ENCODE measurements around the gene SLC36A3.
"Not testable (repeated sequence)": the region's sequence is repeated elsewhere in the genome, so short reads cannot be mapped to it uniquely, and the experiment has no call there.

SLC36A3 gene

DNA sequence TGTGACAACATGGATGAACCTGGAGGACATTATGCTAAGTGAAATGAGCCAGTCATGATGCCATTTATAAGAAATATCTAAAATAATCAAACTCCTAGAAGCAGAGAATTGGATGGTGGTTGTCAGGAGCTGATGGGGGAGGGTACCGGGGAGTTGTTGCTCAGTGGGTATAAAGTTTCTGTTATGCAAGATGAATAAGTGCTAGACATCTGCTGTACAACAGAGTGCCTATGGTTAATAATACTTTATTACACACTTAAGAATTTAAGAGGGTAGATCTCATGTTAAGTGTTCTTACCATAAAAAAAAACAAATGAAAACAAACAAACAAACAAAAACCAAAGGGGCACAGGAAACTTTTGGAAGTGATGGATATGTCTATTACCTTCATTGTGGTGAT is 66.7 kb downstream of the SLC36A3 start:
- Histone ChIP-seq H3F3A (ENCODE audit: insufficient read depth, low read length) (no peaks in the 10 kb centered on the region; the same call in 1 of the 2 replicates), H3K9me3 (ENCODE audit: low read length) (no peaks in the 10 kb centered on the region), H3K79me2 (ENCODE audit: insufficient read depth, low read length) (no peaks in the 10 kb centered on the region), H4K20me1 (ENCODE audit: insufficient read depth, low read length) (no peaks in the 10 kb centered on the region), H3K9me2 (ENCODE audit: low read depth, low read length) (no peaks in the 10 kb centered on the region), H3K4me1 (ENCODE audit: insufficient read depth, low read length, severe bottlenecking) (peaks cover 79% of the 10 kb centered on the region), H3K36me3 (ENCODE audit: insufficient read depth, low read length) (peaks cover 5% of the 10 kb centered on the region; the same call in 1 of the 2 replicates), H3K27ac (ENCODE audit: low read depth, low read length, poor library complexity, severe bottlenecking) (peak overlapping the region; percentile 90), H3K4me2 (ENCODE audit: low read length) (no peak overlapping the region), H3K4me3 (ENCODE audit: low read depth, low read length, poor library complexity, severe bottlenecking) (no peak overlapping the region), H3K9ac (ENCODE audit: low read length) (no peak overlapping the region), H3K27me3 (ENCODE audit: insufficient read depth, low read length) (no peaks in the 10 kb centered on the region), H2AFZ (ENCODE audit: low read length) (no peak overlapping the region)
- TF ChIP-seq, protein P1, sequence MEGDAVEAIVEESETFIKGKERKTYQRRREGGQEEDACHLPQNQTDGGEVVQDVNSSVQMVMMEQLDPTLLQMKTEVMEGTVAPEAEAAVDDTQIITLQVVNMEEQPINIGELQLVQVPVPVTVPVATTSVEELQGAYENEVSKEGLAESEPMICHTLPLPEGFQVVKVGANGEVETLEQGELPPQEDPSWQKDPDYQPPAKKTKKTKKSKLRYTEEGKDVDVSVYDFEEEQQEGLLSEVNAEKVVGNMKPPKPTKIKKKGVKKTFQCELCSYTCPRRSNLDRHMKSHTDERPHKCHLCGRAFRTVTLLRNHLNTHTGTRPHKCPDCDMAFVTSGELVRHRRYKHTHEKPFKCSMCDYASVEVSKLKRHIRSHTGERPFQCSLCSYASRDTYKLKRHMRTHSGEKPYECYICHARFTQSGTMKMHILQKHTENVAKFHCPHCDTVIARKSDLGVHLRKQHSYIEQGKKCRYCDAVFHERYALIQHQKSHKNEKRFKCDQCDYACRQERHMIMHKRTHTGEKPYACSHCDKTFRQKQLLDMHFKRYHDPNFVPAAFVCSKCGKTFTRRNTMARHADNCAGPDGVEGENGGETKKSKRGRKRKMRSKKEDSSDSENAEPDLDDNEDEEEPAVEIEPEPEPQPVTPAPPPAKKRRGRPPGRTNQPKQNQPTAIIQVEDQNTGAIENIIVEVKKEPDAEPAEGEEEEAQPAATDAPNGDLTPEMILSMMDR (IDR thresholded peaks at IDR 0.05; ENCODE audit: low read length), result no peak
- TF ChIP-seq EZH2 (IDR thresholded peaks at IDR 0.05; ENCODE audit: borderline replicate concordance, low read length), result no peak

DNA sequence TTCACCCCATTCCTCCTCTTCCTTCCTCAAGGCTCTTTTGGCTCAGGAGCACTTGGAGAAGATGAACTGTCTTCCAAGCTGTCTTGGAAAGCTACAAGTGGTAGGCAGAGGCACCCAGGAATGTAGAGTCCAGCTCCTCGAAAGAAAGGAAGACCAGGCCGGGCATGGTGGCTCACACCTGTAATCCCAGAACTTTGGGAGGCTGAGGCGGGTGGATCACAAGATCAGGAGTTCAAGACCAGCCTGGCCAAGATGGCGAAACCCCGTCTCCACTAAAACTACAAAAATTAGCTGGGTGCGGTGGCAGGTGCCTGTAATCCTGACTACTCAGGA is 68.4 kb downstream of the SLC36A3 start:
- not testable (repeated sequence) for H2AFZ ChIP-seq (ENCODE audit: low read length); H3K9me3 ChIP-seq (ENCODE audit: low read length); H3F3A ChIP-seq (ENCODE audit: insufficient read depth, low read length); H3K9me2 ChIP-seq (ENCODE audit: low read depth, low read length); H3K79me2 ChIP-seq (ENCODE audit: insufficient read depth, low read length); H4K20me1 ChIP-seq (ENCODE audit: insufficient read depth, low read length); H3K36me3 ChIP-seq (ENCODE audit: insufficient read depth, low read length); H3K27me3 ChIP-seq (ENCODE audit: insufficient read depth, low read length)
- peak overlapping the region; percentile 37 for H3K4me3 ChIP-seq (ENCODE audit: low read depth, low read length, poor library complexity, severe bottlenecking)
- H3K9ac ChIP-seq (ENCODE audit: low read length), result peak overlapping the region; percentile 70
- peaks cover 72% of the 10 kb centered on the region for H3K4me1 ChIP-seq (ENCODE audit: insufficient read depth, low read length, severe bottlenecking)
- H3K4me2 ChIP-seq (ENCODE audit: low read length), result peak overlapping the region; percentile 61
- peak overlapping the region; percentile 95 for H3K27ac ChIP-seq (ENCODE audit: low read depth, low read length, poor library complexity, severe bottlenecking)

DNA sequence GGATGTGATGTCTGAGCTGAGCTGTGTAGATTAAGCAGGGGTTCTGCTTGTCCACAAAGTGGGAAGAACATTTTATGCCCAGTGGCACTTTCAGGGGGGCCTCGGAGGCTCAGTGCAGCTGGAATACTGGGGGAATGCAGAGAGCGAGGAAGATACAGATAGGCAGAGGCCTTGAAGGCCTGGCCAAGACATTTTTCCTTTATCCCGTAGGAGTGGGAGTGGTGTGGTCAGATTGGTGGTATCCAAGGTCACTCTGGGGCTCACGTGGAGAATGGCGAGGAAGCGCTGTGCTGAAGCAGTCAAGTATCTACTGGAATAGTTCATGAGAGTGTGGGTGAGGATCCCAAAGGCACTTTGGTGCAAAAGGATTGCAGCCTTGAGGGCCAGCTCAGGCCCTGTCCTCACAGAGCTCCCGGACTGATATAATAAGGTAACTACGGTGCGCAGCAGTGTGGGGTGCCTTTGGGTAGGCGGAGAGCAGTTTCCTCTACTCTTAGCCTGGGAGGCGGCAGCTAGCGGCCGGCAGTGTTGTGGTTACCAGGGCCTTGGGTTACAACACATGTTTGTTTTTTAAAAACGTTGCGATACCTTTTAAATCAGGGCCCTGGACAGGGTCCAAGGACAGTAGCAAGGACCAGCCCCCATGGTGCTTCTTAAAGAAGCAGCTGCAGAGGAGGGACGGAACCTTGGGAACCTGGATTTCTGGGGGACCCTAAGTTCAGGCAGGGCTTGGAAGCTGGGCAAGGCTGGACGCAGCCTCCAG is 68.9 kb downstream of the SLC36A3 start:
- no peaks in the 10 kb centered on the region for H3K27me3 ChIP-seq (ENCODE audit: insufficient read depth, low read length)

More for the DNA sequence above, 68.9 kb downstream of the SLC36A3 start:
- H3K4me1 ChIP-seq (ENCODE audit: insufficient read depth, low read length, severe bottlenecking), result peaks cover 71% of the 10 kb centered on the region
- no peaks in the 10 kb centered on the region for H4K20me1 ChIP-seq (ENCODE audit: insufficient read depth, low read length)
- peak overlapping the region; percentile 95 for H3K27ac ChIP-seq (ENCODE audit: low read depth, low read length, poor library complexity, severe bottlenecking)
- no peaks in the 10 kb centered on the region; the same call in 1 of the 2 replicates for H3F3A ChIP-seq (ENCODE audit: insufficient read depth, low read length)
- peaks cover 2% of the 10 kb centered on the region; the same call in 1 of the 2 replicates for H3K36me3 ChIP-seq (ENCODE audit: insufficient read depth, low read length)
- no peaks in the 10 kb centered on the region for H3K9me2 ChIP-seq (ENCODE audit: low read depth, low read length)
- H3K9me3 ChIP-seq (ENCODE audit: low read length), result no peaks in the 10 kb centered on the region
- TF ChIP-seq, protein P1 (IDR thresholded peaks at IDR 0.05; ENCODE audit: low read length), result no peak
- no peak for TF ChIP-seq EZH2 (IDR thresholded peaks at IDR 0.05; ENCODE audit: borderline replicate concordance, low read length)
- H3K79me2 ChIP-seq (ENCODE audit: insufficient read depth, low read length), result no peaks in the 10 kb centered on the region
- H3K9ac ChIP-seq (ENCODE audit: low read length), result peak overlapping the region; percentile 70
- H2AFZ ChIP-seq (ENCODE audit: low read length), result no peak overlapping the region
- peak overlapping the region; percentile 37 for H3K4me3 ChIP-seq (ENCODE audit: low read depth, low read length, poor library complexity, severe bottlenecking)
- peak overlapping the region; percentile 61 for H3K4me2 ChIP-seq (ENCODE audit: low read length)
